Hematopoietic multipotent progenitor cell treated with erythropoietin and hydrocortisone succinate and interleukin-3 and kit ligand, for 17 days (in vitro differentiated cells): ENCODE data around the gene HTR3B.
"Not testable (repeated sequence)": the region's sequence is repeated elsewhere in the genome, so short reads cannot be mapped to it uniquely, and the experiment has no call there.

Experiments used
- DNase-seq: peaks from one replicate; pipeline ENCODE4 v3.0.0-alpha.2; 2015; ENCODE audit warnings: low spot score

HTR3B gene

GRCh38 chr11:113884361-113884836 is 20.2 kb upstream of the HTR3B start:
- no peak for DNase-seq

DNA sequence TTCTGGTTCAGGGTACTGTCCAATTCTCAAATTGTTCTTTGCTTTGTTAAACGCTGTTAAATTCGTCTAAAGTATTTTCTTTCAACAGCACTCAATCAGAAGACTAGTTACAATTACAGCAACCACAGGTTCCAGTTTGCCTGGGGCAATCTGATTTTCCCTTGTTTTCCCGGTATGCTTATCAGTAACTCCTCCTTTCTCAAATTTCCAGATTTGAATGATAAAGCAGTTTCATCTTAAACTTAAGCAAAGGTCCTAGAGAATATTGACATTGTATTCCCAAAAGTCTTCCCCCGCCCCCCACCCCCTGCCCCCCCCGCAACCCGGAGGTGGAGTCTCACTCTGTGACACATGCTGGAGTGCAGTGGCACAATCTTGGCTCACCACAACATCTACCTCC is 18.7 kb upstream of the HTR3B start:
- no peak for DNase-seq

GRCh38 chr11:113888848-113889247 is 15.7 kb upstream of the HTR3B start:
- no peak for DNase-seq

- DNase-seq = no peak
Observed at GRCh38 chr11:113894421-113894996, 10.1 kb upstream of the HTR3B start.

GRCh38 chr11:113895367-113896155 is 9.0 kb upstream of the HTR3B start:
- no peak for DNase-seq

- no peak for DNase-seq
Observed at GRCh38 chr11:113896156-113896879, 8.3 kb upstream of the HTR3B start.

DNA sequence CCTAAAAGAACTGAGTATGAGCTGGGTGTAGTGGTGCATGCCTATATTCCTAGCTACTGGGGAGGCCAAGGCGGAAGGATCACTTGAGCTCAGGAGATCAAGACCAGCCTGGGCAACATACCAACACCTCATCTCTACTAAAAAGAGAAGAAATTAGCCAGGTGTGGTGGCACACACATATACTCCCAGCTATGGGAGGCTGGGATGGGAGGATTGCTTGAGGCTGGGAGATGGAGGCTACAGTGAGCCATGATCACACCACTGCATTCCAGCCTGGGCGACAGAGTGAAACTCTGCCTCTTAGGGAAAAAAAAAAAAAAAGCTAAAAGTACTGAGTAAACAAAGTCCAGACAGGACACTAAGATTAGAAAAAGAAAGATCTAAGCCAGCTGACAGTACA is 3.5 kb upstream of the HTR3B start:
- DNase-seq = no peak

DNA sequence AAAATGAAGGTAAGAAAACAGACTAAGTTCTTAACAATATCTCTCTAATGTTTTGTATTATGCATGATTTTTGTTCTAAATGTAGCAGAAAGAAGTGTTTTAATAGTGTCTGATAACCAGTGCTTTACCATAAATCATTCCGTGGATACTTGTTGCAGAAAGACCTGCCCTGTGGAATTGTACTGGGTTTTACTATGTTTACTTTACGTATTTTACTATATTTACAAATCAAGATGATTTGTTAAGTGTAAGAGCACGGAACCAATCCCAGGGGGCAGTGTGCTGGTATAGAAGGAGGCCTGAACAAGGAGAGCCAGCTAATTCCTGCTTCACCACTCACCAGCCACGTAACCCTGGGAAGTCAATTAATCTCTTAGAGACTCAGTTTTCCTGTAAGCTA is 1.4 kb downstream of the HTR3B start:
- DNase-seq = no peak

DNA sequence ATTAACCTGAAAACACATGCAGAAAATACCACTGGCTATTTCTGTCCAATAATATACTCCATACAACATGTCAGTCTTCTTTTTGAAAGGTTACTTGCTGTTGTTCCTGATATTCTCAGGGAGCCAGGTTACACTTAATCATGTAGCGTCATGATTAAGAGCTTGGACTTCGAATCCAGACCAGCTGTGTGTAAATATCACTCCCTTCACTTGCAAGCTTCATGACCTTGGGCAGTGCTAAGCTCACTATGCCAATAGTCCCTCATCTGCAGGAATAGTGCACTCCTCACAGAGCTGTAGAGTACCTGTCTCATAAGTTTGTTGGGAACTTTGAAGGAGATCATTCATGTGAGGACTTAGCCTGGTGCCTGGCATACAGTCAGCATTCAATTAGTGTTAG is 1.9 kb downstream of the HTR3B start:
- DNase-seq = no peak

GRCh38 chr11:113907152-113907551 is 2.6 kb downstream of the HTR3B start:
- DNase-seq = no peak

DNA sequence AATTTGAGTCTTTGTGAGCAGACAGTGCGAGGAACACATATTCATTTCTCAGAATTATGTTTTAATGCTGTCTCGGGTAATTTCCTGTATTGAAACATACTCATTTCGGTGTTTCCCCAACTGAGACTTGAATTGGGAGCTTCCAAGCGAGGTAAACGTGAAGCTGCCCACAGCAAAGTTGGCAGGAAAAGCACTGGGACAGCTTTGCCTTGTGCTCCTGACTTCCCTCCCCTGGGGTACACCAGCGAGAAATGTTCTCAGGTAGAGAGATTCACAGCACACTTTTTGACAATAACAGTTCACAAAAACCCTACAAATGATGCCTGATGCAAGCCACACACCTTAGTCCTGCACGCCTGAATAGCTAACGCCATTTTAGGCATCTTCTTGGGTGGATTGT is 3.1 kb downstream of the HTR3B start:
- no peak for DNase-seq

- no peak for DNase-seq
Observed at GRCh38 chr11:113908098-113908497, 3.5 kb downstream of the HTR3B start.

DNA sequence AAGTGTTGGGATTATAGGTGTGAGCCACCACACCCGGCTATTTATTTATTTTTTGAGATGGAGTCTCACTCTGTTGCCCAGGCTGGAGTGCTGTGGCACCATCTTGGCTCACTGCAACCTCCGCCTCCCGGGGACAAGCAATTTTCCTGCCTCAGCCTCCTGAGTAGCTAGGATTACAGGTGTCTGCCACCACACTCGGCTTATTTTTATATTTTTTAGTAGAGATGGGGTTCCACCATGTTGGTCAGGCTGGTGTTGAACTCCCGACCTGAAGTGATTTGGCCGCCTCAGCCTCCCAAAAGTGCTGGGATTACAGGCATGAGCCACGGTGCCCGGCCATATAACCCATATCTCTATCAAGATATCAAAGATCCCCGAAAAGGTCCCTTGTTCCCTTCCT is 6.9 kb downstream of the HTR3B start:
- not testable (repeated sequence) for DNase-seq

- no peak for DNase-seq
Observed at GRCh38 chr11:113923572-113923971, 19.0 kb downstream of the HTR3B start.

GRCh38 chr11:113926273-113927197 is 21.9 kb downstream of the HTR3B start:
- no peak for DNase-seq

GRCh38 chr11:113928311-113928710 is 23.7 kb downstream of the HTR3B start:
- no peak for DNase-seq

- DNase-seq = no peak
Observed at GRCh38 chr11:113932788-113933187, 28.2 kb downstream of the HTR3B start.

- DNase-seq = not testable (repeated sequence)
Observed at GRCh38 chr11:113934193-113934592, 29.6 kb downstream of the HTR3B start.

DNA sequence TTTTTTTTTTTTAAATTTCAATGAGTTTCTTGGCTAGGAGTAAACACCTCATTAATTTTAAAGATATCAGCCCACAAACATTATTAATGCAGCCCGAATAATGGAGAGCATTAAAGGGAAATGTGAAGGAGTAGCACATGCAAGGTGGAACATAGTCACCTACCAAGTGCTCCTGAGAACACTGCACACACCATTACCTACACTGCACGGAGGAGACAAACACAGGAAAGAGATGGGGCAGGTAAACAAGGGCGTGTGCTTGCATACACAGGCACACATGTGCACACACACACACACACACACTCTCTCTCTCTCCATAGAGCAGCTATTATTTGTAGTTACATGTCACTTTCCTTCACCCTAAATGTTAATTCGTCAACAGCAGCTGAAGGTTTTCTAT is 30.2 kb downstream of the HTR3B start:
- DNase-seq = no peak

DNA sequence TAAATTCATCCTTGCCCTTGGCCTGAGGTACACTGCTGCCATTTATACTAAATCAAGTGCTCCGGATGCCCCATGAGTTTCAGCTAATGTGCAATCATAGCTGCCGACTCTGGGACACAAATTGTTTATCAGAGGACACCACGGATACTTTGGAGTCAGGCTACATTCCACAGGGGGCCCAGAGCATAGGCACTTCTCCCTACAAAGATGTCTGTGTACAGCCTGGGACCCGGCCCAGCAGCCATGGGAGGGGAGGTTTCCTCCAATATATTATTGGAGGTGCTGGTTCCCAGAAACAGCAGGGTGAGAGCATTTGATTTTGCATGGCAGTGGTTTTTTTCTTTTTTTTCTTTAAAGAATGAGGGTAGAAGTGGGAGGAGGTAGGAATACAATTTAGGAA is 31.3 kb downstream of the HTR3B start:
- DNase-seq = no peak

DNA sequence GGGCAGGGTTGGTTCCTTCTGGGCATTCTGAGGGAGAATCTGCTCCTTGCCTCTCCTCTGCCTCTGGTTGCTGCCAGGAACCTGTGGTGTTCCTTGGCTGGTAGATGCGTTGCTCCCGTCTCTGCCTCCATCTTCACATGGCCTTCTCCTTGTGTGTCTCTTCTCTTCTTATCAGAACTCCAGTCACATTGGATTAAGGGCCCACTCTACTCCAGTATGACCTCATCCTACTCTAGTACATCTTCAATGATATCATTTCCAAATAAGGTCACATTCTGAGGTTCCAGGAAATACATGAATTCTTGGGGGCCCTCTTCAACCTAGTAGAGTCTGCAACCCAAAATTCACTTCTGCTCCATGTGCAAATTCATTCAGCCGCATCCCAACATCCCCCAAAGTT is 33.3 kb downstream of the HTR3B start:
- DNase-seq = no peak

DNA sequence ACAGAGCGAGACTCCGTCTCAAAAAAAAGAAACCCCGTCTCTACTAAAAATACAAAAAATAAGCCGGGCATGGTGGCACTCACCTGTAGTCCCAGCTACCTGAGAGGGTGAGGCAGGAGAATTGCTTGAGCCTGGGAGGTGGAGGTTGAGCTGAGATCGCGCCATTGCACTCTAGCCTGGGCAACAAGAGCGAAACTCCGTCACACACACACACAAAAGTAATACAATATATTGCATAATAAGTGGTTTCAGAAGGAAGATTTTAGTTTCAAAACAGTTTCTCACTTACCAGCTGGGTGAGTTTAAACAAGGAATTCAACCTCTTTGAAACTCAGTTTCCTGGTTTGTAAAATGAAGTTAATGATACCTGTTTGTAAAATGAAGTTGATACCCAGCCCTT is 37.7 kb downstream of the HTR3B start:
- no peak for DNase-seq
